Erythroblast (primary cell): ENCODE data around the gene ZNF577.

ENCODE experiments used
- GATA1 ChIP-seq: IDR thresholded peaks from 2 replicates; pipeline ENCODE4 v1.6.1; 2011; ENCODE audit warnings: low read depth, mild to moderate bottlenecking, control low read depth, low read length, moderate library complexity
- POLR2A ChIP-seq: IDR thresholded peaks from 2 replicates; pipeline ENCODE4 v1.6.1; 2011; ENCODE audit warnings: mild to moderate bottlenecking, low read length

GRCh38 chr19:51915324-51915867 lies 27.6 kb upstream of the ZNF577 start:
- TF ChIP-seq POLR2A (no peak), GATA1 (no peak)
